Measurements from ENCODE around the gene DPRX. TPM values are rescaled to one million over a fixed set of nuclear protein-coding genes. Genes with fewer than 3 reads are reported as not detected.

DPRX gene
- total and polyA plus RNA-seq, 2 of the 13 experiments (the other 11 are each of a cell fraction or from before 2014, with no cell fraction given) = not detected

GRCh38 chr19:53647350-53647749, 15.6 kb downstream of the DPRX start:
- H2AFZ ChIP-seq (ENCODE audit: low read length) = no peak overlapping the region
- in situ Hi-C loops (cut with HindIII; ENCODE audit: extremely low pct_ligation_motif_present, low pct_unique_long_range_greater_than_20kb) (no loop called here), intact Hi-C loops (cut with micrococcal nuclease; ENCODE audit: unreplicated experiment) (no loop called here)
- no peaks in the 10 kb centered on the region for H3K27me3 ChIP-seq (ENCODE audit: control insufficient read depth in 1 of 2, insufficient read depth in 2 of 2, low read length in 2 of 2)
- no peak for ATAC-seq
- no peak for TF ChIP-seq ZSCAN29 (CRISPR knock-in tag; conservative IDR thresholded peaks at IDR 0.05)
- no peak for TF ChIP-seq FOXM1 (CRISPR knock-in tag; IDR thresholded peaks at IDR 0.05)
- no peak for TF ChIP-seq PRDM10 (CRISPR knock-in tag; IDR thresholded peaks at IDR 0.05; ENCODE audit: low read depth)
- TF ChIP-seq ZNF362 (CRISPR knock-in tag; IDR thresholded peaks at IDR 0.05; ENCODE audit: borderline replicate concordance) = no peak
- TF ChIP-seq PTBP1 (IDR thresholded peaks at IDR 0.05; ENCODE audit: low read depth, low read length, poor library complexity, severe bottlenecking) = no peak
- TF ChIP-seq, protein P1, sequence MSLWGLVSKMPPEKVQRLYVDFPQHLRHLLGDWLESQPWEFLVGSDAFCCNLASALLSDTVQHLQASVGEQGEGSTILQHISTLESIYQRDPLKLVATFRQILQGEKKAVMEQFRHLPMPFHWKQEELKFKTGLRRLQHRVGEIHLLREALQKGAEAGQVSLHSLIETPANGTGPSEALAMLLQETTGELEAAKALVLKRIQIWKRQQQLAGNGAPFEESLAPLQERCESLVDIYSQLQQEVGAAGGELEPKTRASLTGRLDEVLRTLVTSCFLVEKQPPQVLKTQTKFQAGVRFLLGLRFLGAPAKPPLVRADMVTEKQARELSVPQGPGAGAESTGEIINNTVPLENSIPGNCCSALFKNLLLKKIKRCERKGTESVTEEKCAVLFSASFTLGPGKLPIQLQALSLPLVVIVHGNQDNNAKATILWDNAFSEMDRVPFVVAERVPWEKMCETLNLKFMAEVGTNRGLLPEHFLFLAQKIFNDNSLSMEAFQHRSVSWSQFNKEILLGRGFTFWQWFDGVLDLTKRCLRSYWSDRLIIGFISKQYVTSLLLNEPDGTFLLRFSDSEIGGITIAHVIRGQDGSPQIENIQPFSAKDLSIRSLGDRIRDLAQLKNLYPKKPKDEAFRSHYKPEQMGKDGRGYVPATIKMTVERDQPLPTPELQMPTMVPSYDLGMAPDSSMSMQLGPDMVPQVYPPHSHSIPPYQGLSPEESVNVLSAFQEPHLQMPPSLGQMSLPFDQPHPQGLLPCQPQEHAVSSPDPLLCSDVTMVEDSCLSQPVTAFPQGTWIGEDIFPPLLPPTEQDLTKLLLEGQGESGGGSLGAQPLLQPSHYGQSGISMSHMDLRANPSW (CRISPR knock-in tag; IDR thresholded peaks at IDR 0.05; ENCODE audit: borderline replicate concordance) = no peak
- no peak for TF ChIP-seq TBL1XR1 (IDR thresholded peaks at IDR 0.05; ENCODE audit: borderline replicate concordance, low read length, partially characterized antibody)
- TF ChIP-seq KAT7 (CRISPR knock-in tag; IDR thresholded peaks at IDR 0.05; ENCODE audit: borderline replicate concordance) = no peak
- H4K20me1 ChIP-seq (ENCODE audit: insufficient read depth, low read length) = no peaks in the 10 kb centered on the region
- H3K79me2 ChIP-seq (ENCODE audit: insufficient read depth, low read length) = no peaks in the 10 kb centered on the region
- no peak overlapping the region for H3K4me3 ChIP-seq (replicated peaks in 1 of 3; ENCODE audit: insufficient read depth in 1 of 3, low read depth in 2 of 3, low read length in 3 of 3)
- DNase-seq (ENCODE audit: low spot score) = no peak
- POLR2A ChIA-PET = no interaction called here
- CTCF ChIA-PET (ENCODE audit: low intra/inter-chr PET ratio, low total read pairs) = no interaction called here
- no TSS peak for BruUV-seq (replicated peaks)
- no peak overlapping the region for H3K27ac ChIP-seq (ENCODE audit: extremely low read length, insufficient read depth, low read length)
- H3K9me3 ChIP-seq (ENCODE audit: low read length) = peaks cover 14% of the 10 kb centered on the region
- H3K9ac ChIP-seq (ENCODE audit: insufficient read depth, low read depth, low read length) = no peak overlapping the region
- no peaks in the 10 kb centered on the region for H3K36me3 ChIP-seq (replicated peaks in 1 of 2; ENCODE audit: control insufficient read depth in 1 of 2, insufficient read depth in 2 of 2, low read length in 2 of 2)
- no peak for FAIRE-seq
- no peak overlapping the region for H3K4me2 ChIP-seq (ENCODE audit: low read depth, low read length)
- H3K4me1 ChIP-seq (ENCODE audit: insufficient read depth, low read length) = peaks cover 34% of the 10 kb centered on the region
- 93% methylated on average over 13 of the region's 13 CpGs for WGBS (ENCODE audit: low lambda C conversion rate)
